MV-4-11 (cell line): ENCODE results near the gene MYOCOS.
"Not testable (repeated sequence)": the region's sequence is repeated elsewhere in the genome, so short reads cannot be mapped to it uniquely, and the experiment has no call there.

Source experiments
- DNase-seq: peaks from one replicate; lab custom pipeline; 2025; lab: John Stamatoyannopoulos, UW

The MYOCOS gene

GRCh38 chr1:171625225-171625624, 3.2 kb downstream of the MYOCOS start:
- no peak for DNase-seq

DNA sequence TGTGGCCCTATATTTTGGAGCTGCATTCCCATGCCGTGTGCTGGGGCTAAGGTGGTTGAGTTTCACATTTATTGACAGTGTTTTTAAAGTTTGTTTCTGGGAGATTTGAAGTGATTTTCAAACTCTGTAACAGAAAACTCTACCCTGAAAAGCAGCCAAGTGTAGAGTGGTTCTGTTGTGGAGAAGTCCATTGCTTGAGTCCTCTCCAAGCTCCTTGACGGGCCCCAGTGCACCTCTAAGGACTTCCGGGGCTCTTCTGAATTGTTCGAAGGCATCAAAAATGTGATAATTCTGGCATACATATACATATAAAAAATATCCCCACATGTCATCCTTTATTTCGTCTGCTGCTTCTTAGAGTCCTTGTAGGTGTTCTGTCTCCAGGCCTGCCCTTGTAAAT, 5.0 kb downstream of the MYOCOS start:
- no peak for DNase-seq

DNA sequence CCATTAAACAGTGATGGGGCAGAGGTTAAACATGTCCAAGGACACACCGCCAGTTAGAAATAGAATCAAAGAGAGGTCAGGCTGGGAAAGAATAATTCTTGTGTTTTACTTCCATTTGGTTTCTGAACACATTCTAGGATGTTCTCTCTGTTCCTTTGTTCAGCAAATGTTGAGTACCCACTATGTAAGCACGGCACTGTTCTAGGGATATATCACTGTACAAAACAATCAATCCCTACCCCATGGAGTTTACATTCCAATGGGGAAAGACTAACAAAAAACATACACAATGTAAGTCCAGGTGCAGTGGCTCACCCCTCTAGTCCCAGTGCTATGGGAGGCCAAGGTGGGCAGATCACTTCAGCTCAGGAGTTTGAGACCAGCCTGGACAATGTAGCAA, 6.2 kb downstream of the MYOCOS start:
- no peak for DNase-seq

GRCh38 chr1:171635661-171636060, 13.6 kb downstream of the MYOCOS start:
- no peak for DNase-seq

- no peak for DNase-seq
These were observed 14.1 kb downstream of the MYOCOS start for GRCh38 chr1:171636141-171636540.

DNA sequence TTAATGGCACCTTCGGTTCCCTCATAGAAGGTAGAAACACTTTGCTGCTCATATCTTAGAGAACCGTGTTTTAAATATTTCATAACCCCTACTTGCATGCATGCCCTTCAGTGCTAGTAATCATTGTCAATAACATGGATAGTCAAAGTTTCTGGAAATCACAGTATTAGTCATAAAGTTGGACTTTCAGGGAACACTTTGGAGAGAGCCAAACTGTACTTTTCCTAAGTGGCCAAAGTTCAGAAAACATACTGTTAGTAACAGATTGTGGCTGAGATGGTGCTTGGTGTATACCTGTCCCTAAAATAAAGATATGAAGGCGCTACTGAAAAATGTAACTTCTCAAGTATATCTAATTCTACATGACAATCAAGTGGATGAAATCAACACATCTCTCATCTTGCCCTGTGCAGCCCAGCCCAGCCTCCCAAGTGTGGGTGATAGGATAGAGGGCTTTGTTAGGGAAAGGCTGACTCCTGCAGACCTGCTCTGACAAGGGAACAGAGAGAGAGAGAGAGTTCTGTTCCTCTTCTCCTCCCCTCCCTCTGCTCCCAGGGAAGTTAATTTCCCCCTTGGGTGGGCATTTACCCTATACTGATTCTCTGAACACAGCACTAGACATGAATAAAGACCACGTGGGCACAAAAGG, 16.0 kb downstream of the MYOCOS start:
- DNase-seq: no peak

DNA sequence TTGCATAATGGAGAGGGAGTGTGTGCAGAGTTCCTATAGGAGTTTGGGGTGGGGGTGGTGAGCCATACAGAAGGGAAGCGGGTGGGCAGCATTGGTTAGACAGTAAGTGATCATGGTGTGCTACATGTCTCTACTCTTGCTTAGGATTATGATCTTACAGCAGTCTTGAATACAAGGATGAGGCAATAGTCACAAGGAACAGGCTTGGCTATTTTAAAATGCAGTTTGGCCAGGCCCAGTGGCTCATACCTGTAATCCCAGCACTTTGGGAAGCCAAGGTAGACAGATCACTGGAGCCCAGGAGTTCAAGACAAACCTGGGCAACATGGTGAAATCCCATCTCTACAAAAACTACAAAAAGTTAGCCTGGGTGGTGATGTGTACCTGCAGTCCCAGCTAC, 18.2 kb downstream of the MYOCOS start:
- no peak for DNase-seq

- DNase-seq: no peak
These were observed 19.2 kb downstream of the MYOCOS start for GRCh38 chr1:171641076-171641864.

GRCh38 chr1:171642197-171642596, 20.2 kb downstream of the MYOCOS start:
- DNase-seq: no peak

DNA sequence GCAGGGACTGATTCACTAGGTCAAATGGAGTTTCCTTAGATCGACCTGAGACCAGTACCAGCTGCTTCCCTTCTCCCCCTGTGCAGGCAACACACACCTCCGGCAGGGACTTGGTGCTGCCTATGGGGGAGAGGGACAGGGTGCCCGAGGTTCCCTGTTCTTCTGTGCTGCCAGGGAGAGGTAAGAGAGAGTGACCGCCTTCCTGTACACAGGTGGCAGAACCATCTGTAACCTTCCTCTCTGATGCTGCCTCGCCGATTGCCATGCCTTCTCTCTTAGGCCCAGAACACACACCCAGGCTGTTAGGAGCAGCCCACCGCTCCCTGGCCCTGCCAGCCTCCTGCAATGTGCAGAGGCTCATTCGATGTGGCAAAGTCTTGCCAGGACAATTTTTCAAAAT, 21.1 kb downstream of the MYOCOS start:
- no peak for DNase-seq

DNA sequence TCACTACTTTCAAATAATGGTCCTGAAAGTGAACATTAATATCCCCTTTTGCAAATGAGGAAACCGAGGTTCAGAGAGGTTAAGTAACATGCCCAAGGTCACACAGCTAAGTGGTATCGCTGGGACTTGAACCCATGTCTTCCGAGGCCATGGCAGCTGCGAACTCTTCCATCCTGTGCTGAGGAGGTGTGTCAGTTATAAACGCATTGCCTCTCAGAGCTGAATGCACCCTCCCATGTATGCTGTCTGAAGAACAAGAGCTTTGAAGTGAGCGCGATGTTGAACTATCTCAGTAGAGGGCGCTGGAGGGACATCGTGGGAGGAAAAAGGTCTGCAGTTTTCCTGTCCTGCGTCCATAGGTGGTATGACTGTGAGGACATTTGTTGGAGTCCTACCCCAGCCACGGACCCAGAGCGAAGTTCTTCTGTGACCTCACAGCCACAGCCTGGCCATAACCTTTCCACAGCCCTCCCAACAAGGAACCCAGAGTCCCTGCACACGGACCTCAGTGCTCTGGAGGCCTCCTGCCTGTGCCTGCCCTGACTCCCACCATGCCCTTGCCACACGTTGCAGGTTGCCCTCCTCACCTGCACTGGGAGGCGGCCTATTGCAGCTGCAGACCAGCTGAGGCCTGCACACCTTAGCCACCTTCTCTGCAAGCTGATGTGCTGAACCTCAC, 22.9 kb downstream of the MYOCOS start:
- peak; percentile 67 for DNase-seq

DNA sequence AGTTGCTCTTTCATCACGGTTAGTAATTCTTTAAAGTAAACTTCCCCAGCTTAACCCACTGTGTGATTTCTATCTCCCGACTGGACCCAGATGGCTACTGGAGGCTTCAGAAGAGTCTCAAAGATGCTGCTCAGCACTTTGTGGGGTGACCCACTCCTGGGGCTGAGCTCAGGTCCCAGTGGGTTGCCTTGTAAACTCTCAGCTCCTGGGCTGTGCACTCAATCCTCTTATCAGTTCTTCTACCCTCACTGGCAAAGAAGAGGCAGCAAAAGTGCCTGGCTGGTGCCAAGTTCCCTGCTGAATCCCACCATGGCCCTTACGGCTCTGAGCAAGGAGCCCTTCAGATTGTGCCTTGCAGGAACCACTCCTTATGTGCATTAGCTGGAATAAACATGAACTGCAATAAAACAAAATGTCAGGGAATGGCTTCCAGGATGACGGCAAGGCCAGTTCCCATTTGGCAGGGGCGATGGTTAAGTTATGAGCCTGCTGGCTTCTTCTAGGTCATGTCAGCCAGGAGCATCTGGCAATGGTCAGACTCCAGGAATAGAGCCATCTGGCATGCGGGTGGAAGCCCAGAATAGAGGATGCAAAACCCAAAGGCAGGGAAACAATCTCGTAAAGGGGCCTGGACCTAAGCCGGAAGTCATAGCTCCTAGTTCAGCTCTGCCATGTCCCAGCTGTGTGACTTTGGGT, 23.7 kb downstream of the MYOCOS start:
- DNase-seq: no peak

DNA sequence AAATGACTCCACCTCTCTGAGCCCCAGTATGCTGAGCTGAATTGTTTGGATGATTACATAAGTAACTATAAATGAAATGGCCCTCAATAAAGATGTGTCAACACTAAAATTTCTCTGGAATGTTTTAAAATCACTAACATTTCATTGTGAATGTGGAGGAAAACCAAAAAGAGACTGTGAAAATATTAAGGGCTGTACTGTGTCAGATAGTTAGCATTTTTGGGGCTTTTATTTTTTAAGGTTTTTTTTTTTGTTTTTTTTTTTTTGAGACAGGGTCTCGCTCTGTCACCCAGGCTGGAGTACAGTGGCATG, 24.2 kb downstream of the MYOCOS start:
- no peak for DNase-seq

DNA sequence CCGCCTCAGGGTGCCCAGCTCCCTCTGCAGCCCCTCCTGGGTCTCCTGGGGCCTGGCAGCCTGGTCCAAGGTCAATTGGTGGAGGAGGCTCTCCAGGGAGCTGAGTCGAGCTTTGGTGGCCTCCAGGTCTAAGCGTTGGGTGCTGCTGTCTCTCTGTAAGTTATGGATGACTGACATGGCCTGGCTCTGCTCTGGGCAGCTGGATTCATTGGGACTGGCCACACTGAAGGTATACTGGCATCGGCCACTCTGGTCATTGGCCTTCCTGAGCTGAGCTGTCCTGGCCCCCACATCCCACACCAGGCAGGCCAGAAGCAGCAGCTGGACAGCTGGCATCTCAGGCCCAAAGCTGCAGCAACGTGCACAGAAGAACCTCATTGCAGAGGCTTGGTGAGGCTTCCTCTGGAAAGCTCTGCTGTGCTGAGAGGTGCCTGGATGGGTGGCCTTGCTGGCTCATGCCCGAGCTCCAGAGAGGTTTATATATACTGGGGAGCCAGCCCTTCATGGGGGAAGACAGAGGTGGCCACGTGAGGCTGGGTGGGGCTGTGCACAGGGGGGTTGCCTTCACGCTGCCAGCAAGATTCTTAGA, 30.3 kb downstream of the MYOCOS start, which contains the start of gene MYOC:
MYOC (minus strand) TSS at position 455 of the 589 bp plus-strand sequence; CDS start at position 378, 77 bp downstream.
- DNase-seq: no peak

DNA sequence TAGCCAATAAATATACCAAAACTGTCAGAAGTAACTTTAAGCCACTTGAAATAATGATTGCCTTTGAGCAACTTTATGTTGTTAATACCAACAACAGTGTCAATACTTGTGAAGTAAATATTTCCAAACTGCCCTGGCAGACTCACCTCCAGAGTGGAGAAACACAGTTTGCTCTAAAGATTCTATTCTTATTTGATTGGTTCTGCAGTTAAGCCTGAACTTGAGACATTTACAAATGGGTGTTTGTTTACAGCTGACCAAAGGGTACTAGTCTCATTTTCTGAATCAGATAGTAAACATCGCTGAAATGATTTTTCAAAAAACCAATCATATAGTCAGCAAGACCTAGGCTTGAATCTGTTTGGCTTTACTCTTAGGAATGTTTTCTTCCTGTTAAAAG, 31.8 kb downstream of the MYOCOS start:
- no peak for DNase-seq

DNA sequence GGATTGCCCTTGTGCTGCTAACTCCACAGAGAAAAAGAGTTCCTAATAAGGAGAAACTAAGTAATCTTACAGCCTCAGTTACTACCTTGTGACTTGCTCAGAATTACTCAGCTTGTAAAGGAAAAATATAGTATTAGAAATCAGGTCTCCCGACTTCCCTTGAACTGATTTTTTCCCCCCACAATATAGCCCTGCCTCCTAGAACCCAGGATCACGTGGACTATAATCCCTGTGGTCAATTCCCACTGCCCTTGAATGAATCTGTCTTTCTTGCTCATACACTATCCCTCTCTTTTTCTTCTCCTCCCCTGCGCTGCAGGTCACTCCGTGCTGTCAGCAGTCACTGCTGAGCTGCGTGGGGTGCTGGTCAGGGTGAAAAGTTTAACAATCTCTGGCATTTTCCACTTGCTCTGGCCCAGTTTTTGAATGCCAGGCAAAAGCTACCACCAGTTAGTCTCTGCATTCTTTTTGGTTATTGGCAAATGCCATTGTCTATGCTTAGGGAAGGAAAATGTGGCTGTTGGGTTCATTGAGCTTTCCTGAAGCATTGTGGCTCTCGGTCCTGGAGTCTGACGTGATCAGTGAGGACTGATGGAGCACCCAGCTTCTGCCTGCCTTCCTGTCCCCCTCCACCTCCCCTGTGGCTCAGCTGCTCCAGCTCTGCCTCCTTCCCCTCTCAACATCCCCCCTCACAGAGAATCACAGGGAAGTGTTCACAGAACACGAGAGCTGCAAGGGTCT, 32.3 kb downstream of the MYOCOS start:
- no peak for DNase-seq

DNA sequence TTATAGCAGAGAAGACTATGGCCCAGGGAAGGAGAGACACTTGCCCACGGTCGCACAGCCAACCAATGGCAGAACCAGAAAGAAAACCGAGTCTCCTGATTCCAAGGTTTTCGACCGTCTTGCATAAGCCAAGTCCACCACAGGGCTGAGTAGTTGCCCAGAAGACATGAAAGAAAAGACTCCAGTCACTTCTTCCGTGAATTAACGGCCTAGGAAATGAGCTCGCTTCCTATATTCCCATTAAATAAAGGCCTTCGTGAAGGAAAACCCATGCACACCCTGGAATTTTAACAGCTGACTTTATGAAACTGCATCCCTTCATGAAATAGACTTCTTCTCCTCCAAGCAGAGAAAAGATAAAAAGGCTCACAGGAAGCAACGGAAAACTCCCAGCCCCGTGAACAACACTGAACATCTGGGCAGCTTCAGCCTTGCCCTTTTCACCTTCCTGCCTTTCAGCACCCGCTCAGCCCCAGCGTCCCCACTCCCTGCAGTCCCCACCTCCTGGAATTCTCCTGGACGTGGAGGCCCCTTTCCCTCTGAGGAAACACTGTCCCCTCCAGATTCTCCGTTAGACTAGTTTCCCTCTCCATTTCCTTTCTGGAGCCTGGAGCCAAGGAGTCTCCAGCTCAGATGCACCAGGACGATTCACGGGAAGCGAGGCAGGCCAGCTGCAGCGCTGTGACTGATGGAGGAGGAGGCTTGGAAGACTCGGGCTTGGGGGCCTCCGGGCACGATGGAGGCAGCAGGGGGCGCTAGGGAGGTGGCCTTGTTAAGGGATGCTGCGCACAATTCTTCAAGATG, 33.1 kb downstream of the MYOCOS start:
- DNase-seq: peak; percentile 48

GRCh38 chr1:171655746-171656116, 33.7 kb downstream of the MYOCOS start:
- DNase-seq: no peak

DNA sequence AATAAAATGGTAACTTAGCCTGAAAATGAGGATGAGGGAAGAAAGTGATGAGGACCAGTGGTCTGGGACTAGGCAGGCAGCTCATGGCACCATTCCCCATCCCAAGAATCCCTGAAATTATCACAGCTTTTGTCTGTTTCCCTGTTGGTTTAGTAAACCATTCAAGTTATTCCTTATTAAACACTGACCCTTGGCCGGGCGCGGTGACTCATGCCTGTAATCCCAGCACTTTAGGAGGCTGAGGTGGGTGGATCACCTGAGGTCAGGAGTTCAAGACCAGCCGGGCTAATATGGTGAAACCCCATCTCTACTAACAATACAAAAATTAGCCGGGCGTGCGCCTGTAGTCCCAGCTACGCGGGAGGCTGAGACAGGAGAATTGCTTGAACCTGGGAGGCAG, 34.2 kb downstream of the MYOCOS start:
- DNase-seq: not testable (repeated sequence)

GRCh38 chr1:171661076-171661650, 39.1 kb downstream of the MYOCOS start:
- no peak for DNase-seq
